HG03196 (cell line): ENCODE results near the gene MAGEB17.

Experiments used
- ATAC-seq: cut with Tn5 transposase; IDR thresholded peaks from one replicate; pipeline ENCODE4 v1.9.1; 2021; ENCODE audit not compliant: unreplicated experiment

Gene MAGEB17

DNA sequence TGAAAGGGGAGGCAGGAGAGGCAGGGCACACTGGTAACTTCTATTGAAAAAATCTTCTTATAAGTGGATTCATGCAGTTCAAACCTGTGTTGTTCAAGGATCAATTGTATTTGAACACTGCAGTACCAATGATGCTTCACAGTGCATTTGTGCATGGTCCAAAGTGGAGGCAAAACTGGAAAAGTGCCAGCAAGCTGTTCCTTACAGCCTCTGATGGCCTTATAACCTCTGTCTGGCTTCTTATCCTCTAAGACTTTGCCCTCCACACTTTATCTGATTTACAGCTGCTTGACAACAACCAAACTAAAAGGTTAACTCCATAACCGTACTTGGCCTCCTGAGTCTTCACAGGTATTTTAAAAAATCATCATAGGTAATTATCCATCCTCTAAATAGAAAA, 40.4 kb downstream of the MAGEB17 start:
- ATAC-seq: no peak

DNA sequence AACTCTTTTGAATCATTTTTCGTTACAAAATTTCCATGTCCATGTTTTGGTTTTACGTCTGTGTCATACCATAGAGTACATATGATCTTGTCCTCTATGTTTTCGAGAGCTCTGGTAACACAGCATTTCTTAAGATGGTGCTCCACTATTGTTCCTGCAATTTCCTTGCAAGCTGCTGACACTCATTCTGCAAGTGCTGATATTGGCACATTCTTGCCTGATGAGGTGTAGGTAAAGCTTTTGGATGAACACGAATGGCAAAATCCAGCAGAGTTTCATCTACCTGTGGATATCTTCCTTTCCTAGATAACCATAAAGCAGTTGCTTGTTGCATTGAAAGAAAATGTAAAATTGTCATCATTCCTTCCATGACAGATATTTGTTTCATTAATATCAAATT, 41.3 kb downstream of the MAGEB17 start:
- no peak for ATAC-seq

DNA sequence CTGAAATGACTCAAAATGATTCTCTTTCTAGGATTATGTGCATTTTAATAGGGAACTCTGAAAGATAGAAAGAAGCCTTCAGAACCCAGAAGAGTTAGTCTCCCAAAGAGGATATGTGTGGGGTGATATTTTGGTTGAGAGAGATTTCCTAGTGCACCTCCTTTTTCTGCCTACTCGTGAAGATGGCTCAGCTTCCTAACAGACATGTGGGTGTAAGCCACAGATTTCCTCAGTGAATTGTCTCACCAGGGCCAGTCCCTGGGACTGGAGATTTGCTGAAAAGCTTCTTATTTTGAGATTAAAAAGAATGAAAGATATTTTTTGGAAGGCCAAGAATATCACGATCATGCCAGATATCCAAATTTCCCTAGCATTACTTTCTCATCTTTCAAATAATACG, 42.8 kb downstream of the MAGEB17 start:
- no peak for ATAC-seq

DNA sequence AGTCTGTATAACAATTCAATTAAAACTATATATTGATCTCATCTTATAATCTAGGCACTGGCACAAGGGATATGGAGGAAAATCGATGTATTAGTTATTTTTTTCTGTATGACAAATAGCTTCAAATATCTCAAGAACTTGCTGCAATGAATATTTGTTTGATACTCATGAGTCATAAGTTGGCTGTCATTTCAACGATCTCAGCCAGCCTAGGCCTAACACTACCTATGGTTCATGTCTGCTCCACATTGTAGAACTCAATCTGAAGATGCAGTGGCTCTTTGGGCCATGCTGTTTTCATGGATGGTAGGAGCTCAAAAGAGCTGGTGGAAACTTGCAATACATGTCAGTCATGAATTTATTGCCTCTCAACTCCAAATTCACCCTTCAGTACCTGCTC, 44.7 kb downstream of the MAGEB17 start:
- no peak for ATAC-seq

DNA sequence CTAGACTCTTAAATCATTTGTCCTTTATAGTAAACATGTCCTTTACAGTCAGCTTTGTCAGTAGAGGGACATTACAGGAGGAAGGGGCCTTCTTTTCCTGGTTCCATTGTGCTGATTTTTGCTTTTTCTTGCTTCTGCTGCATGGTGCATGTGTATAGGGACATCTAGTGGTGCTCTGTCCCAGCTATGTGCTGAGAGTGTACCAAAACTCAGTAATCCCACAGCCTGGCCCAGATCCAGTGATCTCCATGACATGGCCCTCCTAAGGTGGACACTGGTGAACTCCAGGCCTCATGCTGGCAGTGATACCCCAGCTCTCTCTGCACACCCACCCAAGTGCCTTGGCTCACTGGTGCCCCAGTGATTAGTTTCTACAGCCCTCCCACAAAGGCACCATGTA, 45.2 kb downstream of the MAGEB17 start:
- ATAC-seq: no peak

DNA sequence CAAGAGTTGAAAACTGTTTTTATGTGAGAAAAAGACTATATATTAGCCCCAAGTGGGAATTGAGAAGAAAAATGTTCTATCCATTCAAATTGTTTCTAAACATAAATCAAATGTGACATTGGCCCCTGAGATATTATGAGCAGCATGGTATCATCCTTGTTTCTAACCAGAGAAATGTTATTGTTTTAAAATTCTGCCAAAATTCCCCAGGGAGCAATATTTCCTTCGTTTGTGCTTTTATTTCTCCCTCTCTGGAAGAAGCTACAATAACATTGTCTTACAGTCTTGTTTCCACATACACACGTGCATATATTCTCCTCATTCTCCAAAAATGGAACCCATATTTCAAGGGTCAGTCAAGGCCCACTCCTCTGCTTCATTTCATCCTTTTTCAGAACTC, 46.7 kb downstream of the MAGEB17 start:
- no peak for ATAC-seq

DNA sequence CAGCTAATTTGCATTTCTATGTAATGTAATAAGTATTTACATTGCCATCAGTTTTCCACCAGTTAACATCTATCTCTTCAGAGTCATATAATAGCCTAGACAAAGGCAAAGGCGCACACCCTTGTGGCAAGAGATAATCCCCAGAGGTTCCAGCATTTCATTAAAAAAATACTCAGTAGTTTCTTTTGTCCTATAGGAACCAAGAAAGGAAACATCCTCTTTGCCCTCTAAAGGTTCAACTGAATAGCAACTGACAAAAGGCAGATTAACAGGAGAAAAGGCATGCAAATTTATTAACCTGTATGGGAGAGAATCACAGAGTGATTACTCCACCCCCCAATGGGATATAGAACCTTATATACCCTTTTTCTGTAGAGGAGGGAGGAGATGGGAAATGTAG, 48.4 kb downstream of the MAGEB17 start:
- no peak for ATAC-seq
